ENCODE results near the gene ADK. TPM values are rescaled to one million over a fixed set of nuclear protein-coding genes. Genes with fewer than 3 reads are reported as not detected.

Gene ADK
- total RNA-seq, 1 donor from 2014 or later = 53.7 TPM

GRCh38 chr10:74238031-74238431 lies 87.0 kb downstream of the ADK start:
- Histone ChIP-seq H3K36me3 (ENCODE audit: control insufficient read depth, insufficient read depth, low read length) (peaks cover 2% of the 10 kb centered on the region), H3K27me3 (ENCODE audit: control insufficient read depth, insufficient read depth, low read length) (no peaks in the 10 kb centered on the region), H3K4me3 (ENCODE audit: low read depth, low read length) (no peak overlapping the region)
- FAIRE-seq (no peak), DNase-seq (ENCODE audit: low read depth) (peak; percentile 60)
- TF ChIP-seq CTCF (IDR thresholded peaks at IDR 0.05; ENCODE audit: insufficient read depth, low read length, severe bottlenecking) = no peak

GRCh38 chr10:74238516-74238915 lies 87.5 kb downstream of the ADK start:
- TF ChIP-seq CTCF (IDR thresholded peaks at IDR 0.05; ENCODE audit: insufficient read depth, low read length, severe bottlenecking) = no peak
- Histone ChIP-seq H3K36me3 (ENCODE audit: control insufficient read depth, insufficient read depth, low read length) (peaks cover 2% of the 10 kb centered on the region), H3K27me3 (ENCODE audit: control insufficient read depth, insufficient read depth, low read length) (no peaks in the 10 kb centered on the region), H3K4me3 (ENCODE audit: low read depth, low read length) (no peak overlapping the region)
- FAIRE-seq = no peak
- no peak for DNase-seq (ENCODE audit: low read depth)

GRCh38 chr10:74243067-74243466 lies 92.0 kb downstream of the ADK start:
- no peak for TF ChIP-seq CTCF (IDR thresholded peaks at IDR 0.05; ENCODE audit: insufficient read depth, low read length, severe bottlenecking)
- H3K36me3 ChIP-seq (ENCODE audit: control insufficient read depth, insufficient read depth, low read length) = peaks cover 2% of the 10 kb centered on the region
- no peak for FAIRE-seq

GRCh38 chr10:74244097-74244685 lies 93.2 kb downstream of the ADK start:
- DNase-seq (ENCODE audit: low read depth) (peak; percentile 49), FAIRE-seq (no peak)

More at GRCh38 chr10:74243067-74243466, 92.0 kb downstream of the ADK start:
- no peak for DNase-seq (ENCODE audit: low read depth)
- Histone ChIP-seq H3K4me3 (ENCODE audit: low read depth, low read length) (no peak overlapping the region), H3K27me3 (ENCODE audit: control insufficient read depth, insufficient read depth, low read length) (no peaks in the 10 kb centered on the region)

GRCh38 chr10:74244807-74245206 lies 93.8 kb downstream of the ADK start:
- no peak overlapping the region for H3K4me3 ChIP-seq (ENCODE audit: low read depth, low read length)
- FAIRE-seq = no peak
- no peaks in the 10 kb centered on the region for H3K27me3 ChIP-seq (ENCODE audit: control insufficient read depth, insufficient read depth, low read length)
- DNase-seq (ENCODE audit: low read depth) = no peak
- TF ChIP-seq CTCF (IDR thresholded peaks at IDR 0.05; ENCODE audit: insufficient read depth, low read length, severe bottlenecking) = no peak
- peaks cover 2% of the 10 kb centered on the region for H3K36me3 ChIP-seq (ENCODE audit: control insufficient read depth, insufficient read depth, low read length)

More at GRCh38 chr10:74244097-74244685, 93.2 kb downstream of the ADK start:
- peak; percentile 10 for TF ChIP-seq CTCF (IDR thresholded peaks at IDR 0.05; ENCODE audit: insufficient read depth, low read length, severe bottlenecking)
- Histone ChIP-seq H3K27me3 (ENCODE audit: control insufficient read depth, insufficient read depth, low read length) (no peaks in the 10 kb centered on the region), H3K36me3 (ENCODE audit: control insufficient read depth, insufficient read depth, low read length) (peaks cover 2% of the 10 kb centered on the region), H3K4me3 (ENCODE audit: low read depth, low read length) (no peak overlapping the region)

- DNase-seq (ENCODE audit: low read depth) (no peak), FAIRE-seq (no peak)
- no peak for TF ChIP-seq CTCF (IDR thresholded peaks at IDR 0.05; ENCODE audit: insufficient read depth, low read length, severe bottlenecking)
- no peaks in the 10 kb centered on the region for H3K27me3 ChIP-seq (ENCODE audit: control insufficient read depth, insufficient read depth, low read length)
- peaks cover 2% of the 10 kb centered on the region for H3K36me3 ChIP-seq (ENCODE audit: control insufficient read depth, insufficient read depth, low read length)
- no peak overlapping the region for H3K4me3 ChIP-seq (ENCODE audit: low read depth, low read length)
Measured at GRCh38 chr10:74246495-74246894, 95.5 kb downstream of the ADK start.

Data from bronchial epithelial cell (primary cell).